Sciatic nerve (tissue), 2 donors: ENCODE results near the gene FLNC. TPM values are rescaled to one million over a fixed set of nuclear protein-coding genes. Genes with fewer than 3 reads are reported as not detected.

Source experiments
- ATAC-seq: fragments of 200-7000 bp; cut with Tn5 transposase; one replicate; pipeline ENCODE4 v1.9.1; 2020; ENCODE audit warnings: mild to moderate bottlenecking, moderate library complexity
- DNase-seq: peaks from one replicate; pipeline ENCODE4 v3.0.0-alpha.2; 2020; ENCODE audit warnings: low spot score
- intact Hi-C: fragments of 100-400 bp; cut with DNase I; formaldehyde crosslinking; loops from one replicate; pipeline ENCODE4 v1.14.2; 2022
- total RNA-seq: library from RNA; stranded (reverse); fragmentation: NEBNext Ultra II Directional; extraction: Animal tissue kit (Norgen Biotek cat#: 25700); gene quantifications from one replicate; pipeline ENCODE4 v1.2.1, GENCODE V29; 2021
- donor health status: DM: no; HTN: no; CAD: no.
- donor health status: DM: no; HTN: no; CAD: no.

FLNC gene
- total RNA-seq, 1 donor from 2014 or later, result 11.7 TPM

GRCh38 chr7:128829391-128830166 is 627 bp upstream of the FLNC start:
- ATAC-seq (no peak), DNase-seq (no peak)
- intact Hi-C loops, result no loop called here

- intact Hi-C loops, result no loop called here
- DNase-seq (no peak), ATAC-seq (peak; percentile 35)
These were observed 1.2 kb downstream of the FLNC start for GRCh38 chr7:128831178-128831993.

- peak; percentile 22 for ATAC-seq
- DNase-seq, result no peak
- intact Hi-C loops, result no loop called here
These were observed 2.0 kb downstream of the FLNC start for GRCh38 chr7:128831994-128832879.

- DNase-seq, result no peak
- intact Hi-C loops, result no loop called here
- no peak for ATAC-seq
These were observed 2.6 kb downstream of the FLNC start for GRCh38 chr7:128832880-128833147.

GRCh38 chr7:128833148-128833945 is 3.1 kb downstream of the FLNC start:
- no peak for DNase-seq
- peak; percentile 73 for ATAC-seq
- intact Hi-C loops, result no loop called here

GRCh38 chr7:128833946-128834325 is 3.7 kb downstream of the FLNC start:
- DNase-seq (no peak), ATAC-seq (peak; percentile 10)
- intact Hi-C loops, result no loop called here

GRCh38 chr7:128835231-128835751 is 5.1 kb downstream of the FLNC start:
- DNase-seq, result no peak
- intact Hi-C loops, result no loop called here
- no peak for ATAC-seq

- DNase-seq (no peak), ATAC-seq (no peak)
- intact Hi-C loops, result no loop called here
These were observed 5.8 kb downstream of the FLNC start for GRCh38 chr7:128835790-128836641.

GRCh38 chr7:128836729-128837348 is 6.6 kb downstream of the FLNC start:
- DNase-seq (no peak), ATAC-seq (no peak)
- intact Hi-C loops, result no loop called here

GRCh38 chr7:128837521-128837921 is 7.3 kb downstream of the FLNC start:
- ATAC-seq (no peak), DNase-seq (no peak)
- intact Hi-C loops, result no loop called here

GRCh38 chr7:128838109-128838779 is 8.0 kb downstream of the FLNC start:
- no peak for DNase-seq
- ATAC-seq, result no peak
- intact Hi-C loops, result no loop called here

- DNase-seq (no peak), ATAC-seq (no peak)
- intact Hi-C loops, result no loop called here
These were observed 8.9 kb downstream of the FLNC start for GRCh38 chr7:128838981-128839731.

- intact Hi-C loops, result no loop called here
- ATAC-seq (no peak), DNase-seq (no peak)
These were observed 9.6 kb downstream of the FLNC start for GRCh38 chr7:128839751-128840177.

GRCh38 chr7:128840326-128841170 is 10.3 kb downstream of the FLNC start:
- intact Hi-C loops, result no loop called here
- ATAC-seq (no peak), DNase-seq (peak; percentile 51)

- intact Hi-C loops, result no loop called here
- ATAC-seq (no peak), DNase-seq (peak; percentile 56)
These were observed 11.0 kb downstream of the FLNC start for GRCh38 chr7:128841171-128841690.
